Measurements from ENCODE around the gene TRIM24. TPM values are rescaled to one million over a fixed set of nuclear protein-coding genes. Genes with fewer than 3 reads are reported as not detected.
"Not testable (repeated sequence)": the region's sequence is repeated elsewhere in the genome, so short reads cannot be mapped to it uniquely, and the experiment has no call there.

TRIM24 gene
- total RNA-seq, 2 donors from 2014 or later, result 14.5 to 19.1 TPM

- Histone ChIP-seq H3K27ac (no peak overlapping the region), H3K4me3 (no peak overlapping the region), H3K9me3 (no peaks in the 10 kb centered on the region), H3K36me3 (no peaks in the 10 kb centered on the region), H3K4me1 (peaks cover 6% of the 10 kb centered on the region), H3K9ac (ENCODE audit: low read depth in 2 of 2, low read length in 2 of 2) (no peak overlapping the region), H3K27me3 (no peaks in the 10 kb centered on the region)
- intact Hi-C loops (cut with DNase I), result no loop called here
- TF ChIP-seq, protein P1, sequence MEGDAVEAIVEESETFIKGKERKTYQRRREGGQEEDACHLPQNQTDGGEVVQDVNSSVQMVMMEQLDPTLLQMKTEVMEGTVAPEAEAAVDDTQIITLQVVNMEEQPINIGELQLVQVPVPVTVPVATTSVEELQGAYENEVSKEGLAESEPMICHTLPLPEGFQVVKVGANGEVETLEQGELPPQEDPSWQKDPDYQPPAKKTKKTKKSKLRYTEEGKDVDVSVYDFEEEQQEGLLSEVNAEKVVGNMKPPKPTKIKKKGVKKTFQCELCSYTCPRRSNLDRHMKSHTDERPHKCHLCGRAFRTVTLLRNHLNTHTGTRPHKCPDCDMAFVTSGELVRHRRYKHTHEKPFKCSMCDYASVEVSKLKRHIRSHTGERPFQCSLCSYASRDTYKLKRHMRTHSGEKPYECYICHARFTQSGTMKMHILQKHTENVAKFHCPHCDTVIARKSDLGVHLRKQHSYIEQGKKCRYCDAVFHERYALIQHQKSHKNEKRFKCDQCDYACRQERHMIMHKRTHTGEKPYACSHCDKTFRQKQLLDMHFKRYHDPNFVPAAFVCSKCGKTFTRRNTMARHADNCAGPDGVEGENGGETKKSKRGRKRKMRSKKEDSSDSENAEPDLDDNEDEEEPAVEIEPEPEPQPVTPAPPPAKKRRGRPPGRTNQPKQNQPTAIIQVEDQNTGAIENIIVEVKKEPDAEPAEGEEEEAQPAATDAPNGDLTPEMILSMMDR (IDR thresholded peaks at IDR 0.05), result no peak
- no peak for DNase-seq
These were observed 21.7 kb downstream of the TRIM24 start for GRCh38 chr7:138481447-138482380.

- H3K4me3 ChIP-seq, result no peak overlapping the region
- DNase-seq, result no peak
- H3K9ac ChIP-seq (ENCODE audit: low read depth in 2 of 2, low read length in 2 of 2), result no peak overlapping the region
- no peaks in the 10 kb centered on the region for H3K36me3 ChIP-seq
- TF ChIP-seq, protein P1 (IDR thresholded peaks at IDR 0.05), result no peak
- no peaks in the 10 kb centered on the region for H3K27me3 ChIP-seq
- intact Hi-C loops (cut with DNase I), result no loop called here
- H3K27ac ChIP-seq, result no peak overlapping the region
- H3K9me3 ChIP-seq, result no peaks in the 10 kb centered on the region
- no peaks in the 10 kb centered on the region for H3K4me1 ChIP-seq
These were observed 23.5 kb downstream of the TRIM24 start for GRCh38 chr7:138483531-138483930.

DNA sequence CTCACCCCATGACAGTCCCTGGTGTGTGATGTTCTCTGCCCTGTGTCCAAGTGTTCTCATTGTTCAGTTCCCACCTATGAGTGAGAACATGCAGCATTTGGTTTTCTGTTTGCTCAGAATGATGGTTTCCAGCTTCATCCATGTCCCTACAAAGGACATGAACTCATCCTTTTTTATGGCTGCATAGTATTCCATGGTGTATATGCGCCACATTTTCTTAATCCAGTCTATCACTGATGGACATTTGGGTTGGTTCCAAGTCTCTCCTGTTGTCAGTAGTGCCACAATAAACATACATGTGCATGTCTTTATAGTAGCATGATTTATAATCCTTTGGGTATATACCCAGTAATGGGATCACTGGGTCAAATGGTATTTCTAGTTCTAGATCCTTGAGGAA lies 25.4 kb downstream of the TRIM24 start:
- H3K9me3 ChIP-seq; H3K36me3 ChIP-seq; H3K27ac ChIP-seq; DNase-seq; H3K27me3 ChIP-seq; intact Hi-C loops (cut with DNase I); H3K4me1 ChIP-seq; H3K9ac ChIP-seq (ENCODE audit: low read depth in 2 of 2, low read length in 2 of 2); H3K4me3 ChIP-seq: not testable (repeated sequence)

GRCh38 chr7:138489139-138489538 lies 29.1 kb downstream of the TRIM24 start:
- H3K27me3 ChIP-seq; H3K4me3 ChIP-seq; H3K9ac ChIP-seq (ENCODE audit: low read depth in 2 of 2, low read length in 2 of 2); H3K9me3 ChIP-seq; H3K4me1 ChIP-seq; intact Hi-C loops (cut with DNase I); DNase-seq; H3K36me3 ChIP-seq; H3K27ac ChIP-seq: not testable (repeated sequence)

DNA sequence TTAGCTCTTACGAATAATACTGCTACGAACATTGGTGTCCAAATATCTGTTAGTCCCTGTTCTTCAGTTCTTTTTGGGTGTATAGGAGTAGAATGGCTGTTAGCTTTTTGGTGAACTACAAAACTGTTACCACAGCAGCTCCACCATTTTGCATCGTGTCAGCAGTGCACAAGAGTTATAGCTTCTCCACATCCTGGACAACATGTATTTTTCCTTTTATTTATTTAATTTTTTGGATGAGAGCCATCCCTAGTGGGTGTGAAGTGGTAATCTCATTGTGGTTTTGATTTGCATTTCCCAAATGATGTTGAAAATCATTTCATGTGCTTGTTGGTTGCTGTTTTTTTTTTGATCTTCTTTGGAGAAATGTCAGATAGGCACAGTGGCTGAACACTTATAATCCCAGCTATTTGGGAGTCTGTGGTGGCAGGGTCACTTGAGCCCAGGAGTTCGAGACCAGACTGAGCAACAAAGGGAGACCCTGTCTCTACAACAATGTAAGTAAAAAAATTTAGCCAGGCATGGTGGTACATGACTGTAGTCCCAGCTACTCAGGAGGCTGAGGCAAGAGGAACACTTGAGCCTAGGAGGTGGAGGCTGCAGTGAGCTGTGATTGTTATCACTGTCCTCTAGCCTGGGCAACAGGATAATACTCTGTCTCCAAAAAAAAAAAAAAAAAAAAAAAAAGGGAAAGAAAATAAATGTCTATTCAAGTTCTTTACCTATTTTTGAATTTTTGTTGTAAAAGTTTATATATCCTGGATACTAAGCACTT lies 31.7 kb downstream of the TRIM24 start:
- Histone ChIP-seq H3K9me3 (no peaks in the 10 kb centered on the region), H3K36me3 (no peaks in the 10 kb centered on the region), H3K4me1 (no peaks in the 10 kb centered on the region), H3K27ac (no peak overlapping the region), H3K27me3 (no peaks in the 10 kb centered on the region), H3K9ac (ENCODE audit: low read depth in 2 of 2, low read length in 2 of 2) (no peak overlapping the region), H3K4me3 (no peak overlapping the region)
- TF ChIP-seq, protein P1 (IDR thresholded peaks at IDR 0.05), result no peak
- intact Hi-C loops (cut with DNase I), result no loop called here
- DNase-seq, result no peak

DNA sequence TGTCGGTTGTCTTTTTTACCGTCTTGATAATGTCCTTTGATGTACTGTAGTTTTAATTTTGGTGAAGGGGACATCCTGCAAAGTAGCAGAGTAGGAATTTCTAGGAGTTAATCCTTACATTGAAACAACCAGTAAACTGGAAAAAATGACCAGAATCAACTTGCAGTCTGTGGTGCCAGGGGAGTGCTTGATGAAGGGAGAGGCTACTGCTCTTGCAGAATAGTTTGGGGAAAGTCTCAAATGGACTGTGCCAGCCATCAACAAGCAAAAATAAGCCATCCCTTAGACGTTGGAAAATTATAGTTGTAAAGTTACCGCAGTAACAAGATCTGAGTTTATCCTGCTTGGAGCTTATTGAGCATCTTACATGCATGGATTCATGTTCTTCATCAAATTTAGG lies 32.4 kb downstream of the TRIM24 start:
- no peaks in the 10 kb centered on the region for H3K4me1 ChIP-seq
- no peak overlapping the region for H3K9ac ChIP-seq (ENCODE audit: low read depth in 2 of 2, low read length in 2 of 2)
- TF ChIP-seq, protein P1 (IDR thresholded peaks at IDR 0.05), result no peak
- H3K27ac ChIP-seq, result no peak overlapping the region
- no peak overlapping the region for H3K4me3 ChIP-seq
- no peaks in the 10 kb centered on the region for H3K9me3 ChIP-seq
- no peaks in the 10 kb centered on the region for H3K36me3 ChIP-seq
- intact Hi-C loops (cut with DNase I), result no loop called here
- no peak for DNase-seq
- no peaks in the 10 kb centered on the region for H3K27me3 ChIP-seq

All from colonic mucosa (tissue), 4 donors.